ENCODE results near the gene LGSN.
A peak's percentile ranks its signal among the peaks of the same experiment; 100 is the strongest.
"Not testable (repeated sequence)": the region's sequence is repeated elsewhere in the genome, so short reads cannot be mapped to it uniquely, and the experiment has no call there.

Gene LGSN, protein sequence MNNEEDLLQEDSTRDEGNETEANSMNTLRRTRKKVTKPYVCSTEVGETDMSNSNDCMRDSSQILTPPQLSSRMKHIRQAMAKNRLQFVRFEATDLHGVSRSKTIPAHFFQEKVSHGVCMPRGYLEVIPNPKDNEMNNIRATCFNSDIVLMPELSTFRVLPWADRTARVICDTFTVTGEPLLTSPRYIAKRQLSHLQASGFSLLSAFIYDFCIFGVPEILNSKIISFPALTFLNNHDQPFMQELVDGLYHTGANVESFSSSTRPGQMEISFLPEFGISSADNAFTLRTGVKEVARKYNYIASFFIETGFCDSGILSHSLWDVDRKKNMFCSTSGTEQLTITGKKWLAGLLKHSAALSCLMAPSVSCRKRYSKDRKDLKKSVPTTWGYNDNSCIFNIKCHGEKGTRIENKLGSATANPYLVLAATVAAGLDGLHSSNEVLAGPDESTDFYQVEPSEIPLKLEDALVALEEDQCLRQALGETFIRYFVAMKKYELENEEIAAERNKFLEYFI

GRCh38 chr6:63319939-63320338 lies at the start of gene LGSN:
Gene LGSN (minus strand): TSS chr6:63319983. CDS start chr6:63319943, 40 bp downstream.
- DNase-seq, result no peak

DNA sequence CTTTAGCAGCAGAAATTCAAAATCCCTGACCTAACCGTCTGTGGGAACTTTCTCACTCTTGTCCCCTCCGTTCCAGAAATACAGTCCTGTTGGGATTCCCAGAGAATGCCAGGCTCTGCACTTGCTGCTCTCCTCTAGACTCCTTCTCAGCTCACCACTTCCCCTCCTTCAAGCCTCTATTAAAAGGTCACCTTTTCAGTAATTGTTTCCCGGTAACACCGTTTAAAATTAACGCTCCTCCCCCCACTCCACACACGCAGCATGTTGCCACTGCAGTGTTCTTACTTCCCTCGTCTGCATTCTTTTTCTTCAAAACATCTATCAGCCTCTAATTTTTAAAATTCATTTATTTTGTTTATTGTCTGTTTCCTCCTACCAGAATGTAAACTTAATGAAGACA lies 48.6 kb upstream of the LGSN start:
- no peak for DNase-seq

- not testable (repeated sequence) for DNase-seq
Measured at GRCh38 chr6:63362500-63363120, 42.8 kb upstream of the LGSN start.

- DNase-seq, result not testable (repeated sequence)
Measured at GRCh38 chr6:63357384-63357783, 37.6 kb upstream of the LGSN start.

DNA sequence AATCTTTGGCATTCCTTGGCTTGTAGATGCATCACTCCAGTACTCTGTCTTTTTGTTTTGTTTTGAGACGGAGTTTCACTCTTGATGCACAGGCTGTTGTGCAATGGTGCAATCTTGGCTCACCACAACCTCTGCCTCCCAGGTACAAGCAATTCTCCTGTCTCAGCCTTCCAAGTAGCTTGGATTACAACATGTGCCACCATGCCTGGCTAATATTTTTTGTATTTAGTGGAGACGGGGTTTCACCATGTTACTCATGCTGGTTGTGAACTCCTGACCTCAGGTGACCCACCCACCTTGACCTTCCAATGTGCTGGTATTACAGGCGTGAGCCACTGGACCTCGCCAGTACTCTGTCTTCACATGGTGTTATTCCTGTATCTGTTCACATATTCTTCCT lies 35.8 kb upstream of the LGSN start:
- no peak for DNase-seq

DNA sequence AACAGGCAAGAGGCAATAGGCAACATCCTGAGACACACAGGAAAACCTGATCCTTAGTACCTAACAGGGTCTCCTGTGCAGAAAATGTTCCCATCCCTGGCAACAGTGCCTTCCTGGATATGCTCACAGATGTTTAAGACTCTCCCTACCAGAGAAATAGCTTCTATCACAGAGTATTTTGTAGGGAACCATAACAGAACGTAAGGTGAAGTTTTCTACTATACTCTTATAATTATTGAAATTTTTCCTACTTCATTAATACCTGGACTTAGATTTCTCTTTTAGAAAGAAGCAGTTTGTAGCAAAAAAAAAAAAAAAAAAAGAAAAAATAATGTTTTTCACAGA lies 33.5 kb upstream of the LGSN start:
- no peak for DNase-seq

GRCh38 chr6:63352544-63353285 lies 32.9 kb upstream of the LGSN start:
- peak; percentile 53 for DNase-seq

DNA sequence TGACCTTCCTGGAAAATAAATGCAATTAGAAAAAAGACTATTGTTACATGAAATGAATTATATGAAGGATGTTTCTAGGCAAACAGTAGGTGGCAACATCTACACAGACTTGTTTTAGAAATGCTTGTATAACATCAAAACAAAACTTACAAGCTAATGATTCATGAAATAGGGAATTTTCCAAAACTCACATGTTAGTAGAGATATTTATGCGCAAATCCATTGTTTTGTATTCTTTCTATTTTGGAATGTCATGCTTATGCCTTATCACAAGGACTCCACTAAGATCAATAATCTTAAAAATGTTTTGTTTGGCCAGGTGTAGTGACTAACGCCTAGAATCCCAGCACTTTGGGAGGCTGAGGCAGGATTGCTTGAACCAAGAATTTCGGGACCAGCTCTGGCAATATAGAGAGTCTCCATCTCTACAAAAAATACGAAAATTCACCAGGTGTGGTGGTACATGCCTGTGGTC lies 32.3 kb upstream of the LGSN start:
- no peak for DNase-seq

- no peak for DNase-seq
Measured at GRCh38 chr6:63349401-63349800, 29.6 kb upstream of the LGSN start.

DNA sequence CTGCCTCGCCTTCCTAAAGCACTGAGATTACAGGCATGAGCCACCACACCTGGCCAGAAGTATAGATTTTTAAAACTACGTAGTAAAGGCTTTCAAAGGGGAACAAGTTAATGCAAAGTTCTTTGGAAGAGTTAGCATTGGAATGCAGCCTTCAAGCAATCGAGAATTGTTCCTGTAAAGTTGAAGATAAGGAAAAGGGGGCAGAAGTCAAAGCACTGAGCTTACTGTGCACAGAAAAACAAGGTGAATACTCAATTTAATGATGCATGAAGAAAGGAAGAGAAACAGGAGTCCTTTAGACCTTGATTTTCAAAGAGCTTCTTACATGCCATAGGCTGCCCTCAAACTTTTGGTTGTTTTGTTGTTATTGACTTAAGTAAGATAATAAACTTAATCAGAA lies 29.1 kb upstream of the LGSN start:
- DNase-seq, result no peak

- no peak for DNase-seq
Measured at GRCh38 chr6:63347599-63347998, 27.8 kb upstream of the LGSN start.

- no peak for DNase-seq
Measured at GRCh38 chr6:63346217-63346835, 26.5 kb upstream of the LGSN start.

DNA sequence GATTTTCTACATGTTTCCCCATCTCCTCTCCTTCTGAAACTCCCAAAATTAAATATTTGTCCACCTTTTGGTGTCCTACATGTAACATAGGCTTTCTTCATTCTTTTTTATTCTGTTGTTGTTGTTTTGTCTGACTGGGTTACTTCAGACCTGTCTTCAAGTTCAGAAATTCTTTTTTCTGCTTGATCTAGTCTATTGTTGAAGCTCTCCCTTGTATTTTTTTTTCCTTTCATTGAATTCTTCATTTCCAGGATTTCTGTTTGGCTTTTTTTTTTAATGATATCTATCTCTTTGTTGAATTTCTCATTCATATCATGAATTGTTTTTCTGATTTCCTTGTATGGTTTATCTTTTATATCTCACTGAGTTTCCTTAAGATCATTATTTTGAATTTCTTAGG lies 20.6 kb upstream of the LGSN start:
- DNase-seq, result no peak

- DNase-seq, result not testable (repeated sequence)
Measured at GRCh38 chr6:63334652-63335051, 14.9 kb upstream of the LGSN start.

DNA sequence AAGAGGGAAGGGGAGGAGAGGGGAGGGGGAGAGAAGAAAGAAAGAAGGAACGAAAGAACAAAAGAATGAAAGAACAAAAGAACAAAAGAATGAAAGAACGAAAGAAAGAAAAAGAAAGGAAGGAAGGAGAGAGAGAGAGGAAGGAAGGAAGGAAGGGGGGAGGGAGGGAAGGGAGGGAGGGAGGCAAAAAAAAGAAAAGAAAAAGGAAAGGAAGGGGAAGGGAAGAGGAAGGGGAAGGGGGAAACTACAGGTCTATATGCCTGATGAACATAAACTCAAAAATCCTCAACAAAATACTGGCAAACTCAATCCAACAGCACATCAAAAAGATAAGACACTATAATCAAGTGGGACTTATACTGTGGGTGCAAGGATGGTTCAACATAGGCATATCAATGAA lies 13.7 kb upstream of the LGSN start:
- DNase-seq, result no peak

DNA sequence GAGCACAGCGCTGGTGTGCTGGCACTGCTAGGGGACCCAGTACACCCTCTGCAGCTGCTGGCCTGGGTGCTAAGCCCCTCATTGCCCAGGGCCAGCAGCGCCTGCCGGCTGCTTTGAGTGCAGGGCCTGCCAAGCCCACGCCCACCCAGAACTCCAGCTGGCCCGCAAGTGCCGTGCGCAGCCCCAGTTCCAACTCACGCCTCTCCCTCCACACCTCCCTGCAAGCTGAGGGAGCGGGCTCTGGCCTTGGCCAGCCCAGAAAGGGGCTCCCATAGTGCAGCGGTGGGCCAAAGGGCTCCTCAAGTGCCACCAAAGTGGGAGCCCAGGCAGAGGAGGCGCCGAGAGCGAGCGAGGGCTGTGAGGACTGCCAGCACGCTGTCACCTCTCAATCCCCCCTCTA lies 6.8 kb upstream of the LGSN start:
- DNase-seq, result not testable (repeated sequence)

DNA sequence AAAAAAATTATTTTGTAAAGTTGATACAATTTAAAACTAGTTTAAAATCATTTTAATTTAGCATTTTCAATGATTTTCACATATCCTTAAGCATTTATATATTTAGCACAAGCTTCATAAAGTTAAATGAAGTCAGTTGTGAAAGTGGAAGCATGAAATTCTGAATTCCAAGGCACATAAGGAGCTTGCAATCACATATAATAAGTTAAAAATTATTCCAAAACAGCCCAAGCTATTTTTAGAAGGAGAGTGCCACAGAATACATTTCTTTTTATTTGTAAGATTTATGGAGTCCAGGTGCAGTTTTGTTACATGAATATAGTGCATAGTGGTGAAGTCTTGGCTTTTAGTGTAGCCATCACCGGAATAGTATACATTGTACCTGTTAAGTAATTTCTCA lies 3.2 kb upstream of the LGSN start:
- DNase-seq, result no peak

- no peak for DNase-seq
Measured at GRCh38 chr6:63321821-63322220, 2.0 kb upstream of the LGSN start.

- no peak for DNase-seq
Measured at GRCh38 chr6:63317641-63318040, 2.1 kb downstream of the LGSN start.

GRCh38 chr6:63316113-63316512 lies 3.7 kb downstream of the LGSN start:
- no peak for DNase-seq

- DNase-seq, result no peak
Measured at GRCh38 chr6:63313111-63313510, 6.7 kb downstream of the LGSN start.

- no peak for DNase-seq
Measured at GRCh38 chr6:63307581-63308246, 12.1 kb downstream of the LGSN start.

DNA sequence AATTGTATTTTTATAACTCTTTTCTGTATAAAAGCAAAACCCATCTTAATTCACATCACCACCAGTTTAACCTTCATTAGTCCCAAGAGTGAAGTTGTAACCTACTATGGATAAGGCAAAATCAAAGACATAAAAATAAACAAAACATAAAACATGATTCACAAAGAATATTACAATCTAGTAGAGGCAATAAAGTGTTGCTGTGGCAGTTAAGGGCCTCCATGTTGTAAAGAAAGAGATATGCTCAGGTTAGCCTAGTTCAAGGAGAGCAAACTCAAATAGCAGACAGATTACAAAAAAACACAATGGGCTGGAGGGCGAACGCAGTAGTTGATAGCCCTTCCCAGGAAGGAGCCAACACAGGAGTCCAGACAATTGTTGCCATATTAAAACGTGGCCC lies 13.4 kb downstream of the LGSN start:
- DNase-seq, result no peak

Measured in right hindlimb (tissue), 1 donor.